Mesendoderm (in vitro differentiated cells): ENCODE data around the gene NCOA1.

ENCODE experiments used
- DNase-seq: peaks from one replicate; pipeline ENCODE4 v3.0.0; 2013
- H2AK5ac ChIP-seq: 2 replicates; pipeline ENCODE4 v1.6.1; 2013; ENCODE audit warnings: low read length, inconsistent platforms
- H2BK120ac ChIP-seq: 2 replicates; pipeline ENCODE4 v1.6.1; 2013; ENCODE audit warnings: low read depth, mild to moderate bottlenecking, low read length, moderate library complexity, mixed read lengths
- H2BK15ac ChIP-seq: replicated peaks from 2 replicates; pipeline ENCODE4 v1.6.1; 2013; ENCODE audit warnings: low read depth, mild to moderate bottlenecking, moderate library complexity
- H2BK5ac ChIP-seq: 2 replicates; pipeline ENCODE4 v1.6.1; 2013; ENCODE audit warnings: low read length, inconsistent platforms
- H3K18ac ChIP-seq: 2 replicates; pipeline ENCODE4 v1.6.1; 2013; ENCODE audit warnings: mild to moderate bottlenecking, low read length, mixed read lengths
- H3K23ac ChIP-seq: one replicate; pipeline ENCODE4 v1.6.1; 2013; ENCODE audit warnings: low read length
- H3K27ac ChIP-seq: 2 replicates; pipeline ENCODE4 v1.5.1; 2013; ENCODE audit warnings: low read depth, mild to moderate bottlenecking, inconsistent platforms, low read length, moderate library complexity
- H3K27me3 ChIP-seq: 2 replicates; pipeline ENCODE4 v1.6.1; 2013; ENCODE audit warnings: low read length, control low read depth, mild to moderate bottlenecking, inconsistent platforms; ENCODE audit not compliant: insufficient read depth, poor library complexity
- H3K36me3 ChIP-seq: 2 replicates; pipeline ENCODE4 v1.6.1; 2013; ENCODE audit warnings: low read length, inconsistent platforms; ENCODE audit not compliant: control insufficient read depth, insufficient read depth
- H3K4ac ChIP-seq: one replicate; pipeline ENCODE4 v1.6.1; 2013; ENCODE audit warnings: low read depth, mild to moderate bottlenecking, low read length, moderate library complexity
- H3K4me1 ChIP-seq: 2 replicates; pipeline ENCODE4 v1.6.1; 2013; ENCODE audit warnings: low read depth, low read length, inconsistent platforms; ENCODE audit not compliant: control insufficient read depth
- H3K4me2 ChIP-seq: 2 replicates; pipeline ENCODE4 v1.6.1; 2013; ENCODE audit warnings: low read length
- H3K4me3 ChIP-seq: 2 replicates; pipeline ENCODE4 v1.5.1; 2013; ENCODE audit warnings: mild to moderate bottlenecking, low read length
- H3K56ac ChIP-seq: one replicate; pipeline ENCODE4 v1.6.1; 2013; ENCODE audit warnings: low read length
- H3K79me1 ChIP-seq: 2 replicates; pipeline ENCODE4 v1.6.1; 2013; ENCODE audit warnings: low read length, inconsistent platforms
- H3K79me2 ChIP-seq: 2 replicates; pipeline ENCODE4 v1.6.1; 2013; ENCODE audit warnings: mild to moderate bottlenecking, low read length; ENCODE audit not compliant: control insufficient read depth, insufficient read depth
- H3K9ac ChIP-seq: 2 replicates; pipeline ENCODE4 v1.6.1; 2013; ENCODE audit warnings: low read length, inconsistent platforms
- H4K5ac ChIP-seq: one replicate; pipeline ENCODE4 v1.6.1; 2013; ENCODE audit warnings: low read length
- H4K8ac ChIP-seq: one replicate; pipeline ENCODE4 v1.6.1; 2013; ENCODE audit warnings: low read depth, mild to moderate bottlenecking, control low read depth, low read length, moderate library complexity
- WGBS: extraction: QIAGEN DNeasy Blood & Tissue Kit; methylation state at CpG from one replicate; pipeline ENCODE4 v1.1.7; 2013; ENCODE audit warnings: low lambda C conversion rate, missing lambda C conversion rate; ENCODE audit not compliant: insufficient coverage; ENCODE audit errors: extremely low coverage; 5-methylcytosine and 5-hydroxymethylcytosine counted together

The NCOA1 gene

DNA sequence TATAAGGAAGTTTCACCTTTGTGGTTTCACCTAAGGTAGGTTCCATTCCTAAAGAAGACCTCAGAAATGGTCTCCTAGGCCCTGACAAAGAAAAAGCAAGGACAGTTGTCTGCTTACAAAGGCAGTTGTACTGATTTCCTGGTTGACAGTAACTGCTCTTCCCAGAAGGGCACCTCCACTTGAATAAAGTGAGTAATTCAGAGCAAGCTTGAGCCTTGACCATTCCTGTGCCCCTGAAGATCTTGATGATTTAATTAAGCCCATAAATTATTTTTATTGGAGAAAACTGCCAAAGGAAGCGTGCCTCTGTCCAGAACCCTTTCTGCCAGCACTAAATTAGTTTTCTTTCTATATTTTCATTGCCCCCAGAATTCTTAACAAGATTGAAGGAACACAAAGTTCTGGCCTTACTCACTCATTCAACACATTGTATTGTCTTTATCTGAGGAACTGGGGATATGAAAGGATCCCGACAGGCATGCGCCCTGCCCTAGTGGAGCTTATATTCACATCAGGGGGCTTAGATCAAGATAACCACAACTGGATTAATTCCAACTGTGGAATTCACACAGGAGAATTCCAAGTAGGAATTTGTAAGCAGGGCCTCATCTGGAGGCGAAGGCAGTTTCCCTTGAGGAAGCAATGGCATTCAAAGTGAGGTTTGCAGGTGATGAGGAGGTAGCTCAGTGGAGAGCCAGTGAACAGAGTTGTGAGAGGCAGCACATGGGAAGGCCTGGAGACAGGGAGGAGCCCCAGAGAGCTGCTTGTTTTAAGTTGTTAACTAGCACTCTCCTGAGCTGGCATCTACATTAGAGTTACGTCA lies 280.9 kb downstream of the NCOA1 start:
- H4K8ac ChIP-seq = no peak overlapping the region
- no peak overlapping the region for H3K18ac ChIP-seq
- no peak overlapping the region for H3K56ac ChIP-seq
- no peak overlapping the region for H3K9ac ChIP-seq
- H3K36me3 ChIP-seq = no peaks in the 10 kb centered on the region
- no peaks in the 10 kb centered on the region for H3K79me1 ChIP-seq
- no peak overlapping the region for H2BK15ac ChIP-seq
- H3K23ac ChIP-seq = no peak overlapping the region
- H3K27ac ChIP-seq = peak overlapping the region; percentile 88
- H3K27me3 ChIP-seq = no peaks in the 10 kb centered on the region
- H3K4me3 ChIP-seq = no peak overlapping the region
- H2AK5ac ChIP-seq = no peak overlapping the region
- H2BK5ac ChIP-seq = peak overlapping the region; percentile 48
- WGBS = no CpG with 5 or more reads among the region's 5 CpGs
- no peak overlapping the region for H4K5ac ChIP-seq
- peak; percentile 96 for DNase-seq
- H2BK120ac ChIP-seq = no peak overlapping the region
- no peak overlapping the region for H3K4me2 ChIP-seq
- peaks cover 2% of the 10 kb centered on the region for H3K4me1 ChIP-seq
- H3K79me2 ChIP-seq = no peaks in the 10 kb centered on the region
- H3K4ac ChIP-seq = no peak overlapping the region

- H3K36me3 ChIP-seq = no peaks in the 10 kb centered on the region
- no peaks in the 10 kb centered on the region for H3K27me3 ChIP-seq
- H3K4me2 ChIP-seq = no peak overlapping the region
- H4K5ac ChIP-seq = no peak overlapping the region
- H3K9ac ChIP-seq = no peak overlapping the region
- H4K8ac ChIP-seq = no peak overlapping the region
- H3K4me1 ChIP-seq = peaks cover 2% of the 10 kb centered on the region
- no peak overlapping the region for H3K27ac ChIP-seq
- H3K4me3 ChIP-seq = no peak overlapping the region
- DNase-seq = no peak
- H2AK5ac ChIP-seq = no peak overlapping the region
- no CpG with 5 or more reads among the region's 3 CpGs for WGBS
- H2BK15ac ChIP-seq = no peak overlapping the region
- no peak overlapping the region for H2BK5ac ChIP-seq
- no peak overlapping the region for H3K56ac ChIP-seq
- no peaks in the 10 kb centered on the region for H3K79me2 ChIP-seq
- H2BK120ac ChIP-seq = no peak overlapping the region
- H3K4ac ChIP-seq = no peak overlapping the region
- no peak overlapping the region for H3K23ac ChIP-seq
- H3K79me1 ChIP-seq = no peaks in the 10 kb centered on the region
- H3K18ac ChIP-seq = peak overlapping the region; percentile 73
Observed at GRCh38 chr2:24774373-24774772, 283.3 kb downstream of the NCOA1 start.

DNA sequence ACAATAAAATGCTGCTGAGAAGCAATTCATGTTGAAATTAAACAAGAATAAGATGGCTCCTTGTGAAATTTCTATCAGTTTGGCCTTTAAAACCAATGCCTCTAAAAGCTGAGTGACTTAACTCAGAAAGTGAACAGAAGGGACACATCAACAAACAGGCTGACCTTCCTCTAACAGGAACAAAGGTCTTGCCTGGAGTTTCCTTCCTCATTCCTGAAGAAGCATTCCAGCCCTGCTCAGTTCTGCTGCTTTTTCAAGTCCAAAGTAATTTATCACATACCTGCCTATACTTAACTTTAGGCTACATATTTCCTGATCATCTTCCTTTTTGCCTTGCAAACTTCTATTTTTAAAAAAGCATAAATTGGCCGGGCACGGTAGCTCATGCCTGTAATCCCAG lies 288.1 kb downstream of the NCOA1 start:
- Histone ChIP-seq H3K79me1 (no peaks in the 10 kb centered on the region), H3K18ac (no peak overlapping the region), H4K5ac (no peak overlapping the region), H3K56ac (no peak overlapping the region), H3K23ac (no peak overlapping the region), H3K27me3 (no peaks in the 10 kb centered on the region), H2BK5ac (no peak overlapping the region), H2BK15ac (no peak overlapping the region), H3K4ac (no peak overlapping the region), H3K27ac (no peak overlapping the region), H3K9ac (no peak overlapping the region), H3K4me3 (no peak overlapping the region), H3K36me3 (no peaks in the 10 kb centered on the region), H2BK120ac (no peak overlapping the region), H4K8ac (no peak overlapping the region), H3K4me2 (no peak overlapping the region), H3K4me1 (no peaks in the 10 kb centered on the region), H2AK5ac (no peak overlapping the region), H3K79me2 (no peaks in the 10 kb centered on the region)
- DNase-seq = no peak
- no CpG with 5 or more reads among the region's 2 CpGs for WGBS

DNA sequence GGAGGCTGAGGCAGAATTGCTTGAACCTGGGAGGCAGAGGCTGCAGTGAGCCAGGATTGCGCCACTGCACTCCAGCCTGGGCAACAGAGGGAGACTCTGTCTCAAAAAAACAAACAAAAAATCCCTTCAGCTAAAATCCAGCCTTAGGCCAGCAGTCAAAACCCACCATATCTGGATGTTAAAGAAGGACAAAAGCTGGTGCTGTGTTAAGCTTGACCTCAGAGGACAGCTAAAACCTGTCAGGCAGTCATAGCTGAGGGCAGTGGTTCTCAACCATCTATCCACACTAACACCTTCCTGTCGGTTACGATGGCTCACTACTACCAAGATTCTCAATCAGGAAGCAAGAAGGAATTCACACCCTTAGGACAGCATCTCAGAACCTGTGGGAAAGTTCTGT lies 292.6 kb downstream of the NCOA1 start:
- Histone ChIP-seq H3K36me3 (no peaks in the 10 kb centered on the region), H3K27me3 (no peaks in the 10 kb centered on the region), H2BK120ac (no peak overlapping the region), H4K5ac (no peak overlapping the region), H3K4me3 (no peak overlapping the region), H3K56ac (no peak overlapping the region), H2BK15ac (no peak overlapping the region), H3K27ac (no peak overlapping the region), H3K4ac (no peak overlapping the region), H3K79me1 (no peaks in the 10 kb centered on the region), H3K23ac (no peak overlapping the region), H3K18ac (no peak overlapping the region), H3K79me2 (no peaks in the 10 kb centered on the region), H3K4me1 (no peaks in the 10 kb centered on the region), H3K9ac (no peak overlapping the region), H4K8ac (no peak overlapping the region), H3K4me2 (no peak overlapping the region), H2BK5ac (no peak overlapping the region), H2AK5ac (no peak overlapping the region)
- no CpG with 5 or more reads among the region's 3 CpGs for WGBS
- DNase-seq = peak; percentile 44

DNA sequence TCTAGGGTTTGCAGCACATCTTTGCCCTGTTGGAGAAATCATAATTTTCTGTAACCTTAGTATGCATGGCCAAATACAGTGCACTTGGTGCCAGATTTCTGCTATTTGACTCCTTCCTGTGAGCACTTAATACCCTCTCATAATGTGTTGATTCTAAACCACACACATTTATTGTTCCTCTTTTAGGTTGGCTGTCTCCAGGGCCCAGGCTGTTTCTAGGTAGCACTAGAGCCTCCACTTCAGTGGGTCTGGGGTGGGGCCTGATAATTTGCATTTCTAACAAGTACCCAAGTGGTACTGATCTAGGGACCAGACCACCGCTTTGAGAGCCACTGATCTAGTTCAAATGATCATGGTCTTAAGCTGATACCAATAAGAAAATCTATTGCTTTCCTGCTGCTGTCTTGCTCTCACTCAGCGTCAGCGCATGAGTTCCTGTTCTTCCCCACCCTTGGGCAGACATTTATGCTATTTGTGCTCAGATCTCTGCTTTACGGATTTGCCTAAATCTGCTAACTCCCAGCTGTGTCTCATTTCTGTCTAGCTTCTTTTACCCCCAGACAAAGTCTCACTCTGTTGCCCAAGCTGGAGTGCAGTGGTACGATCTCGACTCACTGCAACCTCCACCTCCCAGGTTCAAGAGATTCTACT lies 294.7 kb downstream of the NCOA1 start:
- Histone ChIP-seq H2BK120ac (no peak overlapping the region), H3K56ac (no peak overlapping the region), H3K36me3 (no peaks in the 10 kb centered on the region), H3K9ac (no peak overlapping the region), H3K23ac (no peak overlapping the region), H3K4me2 (no peak overlapping the region), H3K79me2 (no peaks in the 10 kb centered on the region), H3K4me3 (no peak overlapping the region), H3K4me1 (no peaks in the 10 kb centered on the region), H3K18ac (no peak overlapping the region), H3K27ac (no peak overlapping the region), H2BK5ac (no peak overlapping the region), H3K27me3 (no peaks in the 10 kb centered on the region), H2AK5ac (no peak overlapping the region), H2BK15ac (no peak overlapping the region), H4K5ac (no peak overlapping the region), H3K79me1 (no peaks in the 10 kb centered on the region), H4K8ac (no peak overlapping the region), H3K4ac (no peak overlapping the region)
- no peak for DNase-seq
- WGBS = no CpG with 5 or more reads among the region's 6 CpGs
